K562 (cell line): ENCODE results near the gene MRPL38. TPM values are rescaled to one million over a fixed set of nuclear protein-coding genes. Genes with fewer than 3 reads are reported as not detected.

Experiments
- BDP1 ChIP-seq: IDR thresholded peaks from 3 replicates; pipeline ENCODE4 v1.6.1; 2011; ENCODE audit not compliant: insufficient read length, insufficient read depth
- BRD9 ChIP-seq: fragments of 450-650 bp; IDR thresholded peaks from 2 replicates; pipeline ENCODE4 v1.6.1; 2018; ENCODE audit warnings: low read depth; ENCODE audit not compliant: partially characterized antibody
- CREM ChIP-seq: IDR thresholded peaks from 2 replicates; pipeline ENCODE4 v1.6.1; 2014; ENCODE audit warnings: antibody characterized with exemption, low read depth
- FOXK2 ChIP-seq, 2 experiments: fragments of 450-650 bp; IDR thresholded peaks in 1 of 2; conservative IDR thresholded peaks in 1 of 2; 2 replicates each; pipeline ENCODE4 v1.6.1; 2016; ENCODE audit warnings: low read depth in 2 of 2, mild to moderate bottlenecking in 1 of 2
- GATAD2A ChIP-seq: fragments of 450-650 bp; IDR thresholded peaks from 2 replicates; pipeline ENCODE4 v1.6.1; 2017
- PCBP1 ChIP-seq: fragments of 200-400 bp; formaldehyde crosslinking; IDR thresholded peaks from 2 replicates; pipeline ENCODE4 v1.6.1; 2018; ENCODE audit warnings: mild to moderate bottlenecking, low read depth, low read length; ENCODE audit not compliant: poor library complexity, severe bottlenecking
- POLR2B ChIP-seq: fragments of 450-650 bp; IDR thresholded peaks from 2 replicates; pipeline ENCODE4 v1.6.1; 2018; ENCODE audit warnings: low read depth; ENCODE audit not compliant: partially characterized antibody
- SMAD1 ChIP-seq: fragments of 150-350 bp; IDR thresholded peaks from 2 replicates; pipeline ENCODE4 v1.6.1; 2014; ENCODE audit warnings: low read length, low read depth; ENCODE audit not compliant: partially characterized antibody
- SMAD4 ChIP-seq: fragments of 250-450 bp; sonication (Bioruptor Pico); conservative IDR thresholded peaks from 2 replicates; pipeline ENCODE4 v1.8.0; 2021; ENCODE audit warnings: inconsistent platforms, mild to moderate bottlenecking, moderate library complexity
- TAF1 ChIP-seq: IDR thresholded peaks from 2 replicates; pipeline ENCODE4 v1.6.1; 2011; ENCODE audit warnings: mild to moderate bottlenecking, low read length, moderate library complexity; ENCODE audit not compliant: insufficient read depth, control insufficient read depth, severe bottlenecking; ENCODE audit errors: extremely low read depth
- TBP ChIP-seq: optimal IDR thresholded peaks from 2 replicates; pipeline ENCODE3; 2011; ENCODE audit warnings: low read depth, low read length, improper control_type of control experiment
- ZFX ChIP-seq: sonication (generic); formaldehyde crosslinking; IDR thresholded peaks from 2 replicates; pipeline ENCODE4 v1.8.0; 2022; ENCODE audit warnings: mild to moderate bottlenecking, missing genetic modification reagents, moderate library complexity
- polyA plus RNA-seq, 8 experiments: library from polyadenylated mRNA; depleted of rRNA in 4 of 8; stranded (reverse) in 5 of 8; unstranded in 3 of 8; fragments of >200 nt; fragmentation: Nextera tagmentation in 2 of 8; fragmentation: Illumina TruSeq in 1 of 8; extraction: Ambion mirVana in 2 of 8; extraction: Trizol in 1 of 8; gene quantifications; 2 replicates each; pipeline versions ENCODE4 v1.2.1 to v1.2.3, GENCODE V29; 2011 to 2014; ENCODE audit warnings: inconsistent platforms in 1 of 8, missing spikeins in 1 of 8
- total RNA-seq, 7 experiments: library from RNA; depleted of rRNA in 6 of 7; stranded (reverse); fragments of >200 nt in 6 of 7; fragmentation: Illumina TruSeq in 2 of 7; extraction: Trizol in 2 of 7; gene quantifications; 2 replicates each; pipeline versions ENCODE4 v1.2.1 to v1.2.3, GENCODE V29; 2011 to 2021; ENCODE audit warnings: low replicate concordance in 1 of 7
- TF ChIP-seq, protein P1 (sequence below): fragments of 450-650 bp; IDR thresholded peaks from 2 replicates; pipeline ENCODE4 v1.6.1; 2014; ENCODE audit warnings: low read depth, mild to moderate bottlenecking, moderate library complexity, borderline replicate concordance
- TF ChIP-seq, protein P2 (sequence below): fragments of 450-650 bp; IDR thresholded peaks from 2 replicates; pipeline ENCODE4 v1.7.1; 2018; ENCODE audit warnings: mild to moderate bottlenecking, low read depth; ENCODE audit not compliant: partially characterized antibody
- TF ChIP-seq, protein P3 (sequence below): sonication (generic); formaldehyde crosslinking; IDR thresholded peaks from 2 replicates; pipeline ENCODE4 v1.8.1; 2023; ENCODE audit warnings: mild to moderate bottlenecking, missing genetic modification reagents
- TF ChIP-seq, protein P4 (sequence below): sonication (generic); formaldehyde crosslinking; IDR thresholded peaks from 2 replicates; pipeline ENCODE4 v1.8.1; 2023; ENCODE audit warnings: mild to moderate bottlenecking, missing genetic modification reagents
- TF ChIP-seq, protein P5 (sequence below): fragments of 250-450 bp; sonication (Bioruptor Pico); IDR thresholded peaks from 2 replicates; pipeline ENCODE4 v1.9.0; 2021; ENCODE audit warnings: mild to moderate bottlenecking
- TF ChIP-seq, protein P6 (sequence below): fragments of 250-450 bp; sonication (Bioruptor Pico); IDR thresholded peaks from 2 replicates; pipeline ENCODE4 v1.5.0; 2021

The MRPL38 gene
- total and polyA plus RNA-seq, 9 of the 15 experiments (the other 6 are each of a cell fraction or from before 2014, with no cell fraction given) = 4.5 to 154 (median 48.5) TPM

DNA sequence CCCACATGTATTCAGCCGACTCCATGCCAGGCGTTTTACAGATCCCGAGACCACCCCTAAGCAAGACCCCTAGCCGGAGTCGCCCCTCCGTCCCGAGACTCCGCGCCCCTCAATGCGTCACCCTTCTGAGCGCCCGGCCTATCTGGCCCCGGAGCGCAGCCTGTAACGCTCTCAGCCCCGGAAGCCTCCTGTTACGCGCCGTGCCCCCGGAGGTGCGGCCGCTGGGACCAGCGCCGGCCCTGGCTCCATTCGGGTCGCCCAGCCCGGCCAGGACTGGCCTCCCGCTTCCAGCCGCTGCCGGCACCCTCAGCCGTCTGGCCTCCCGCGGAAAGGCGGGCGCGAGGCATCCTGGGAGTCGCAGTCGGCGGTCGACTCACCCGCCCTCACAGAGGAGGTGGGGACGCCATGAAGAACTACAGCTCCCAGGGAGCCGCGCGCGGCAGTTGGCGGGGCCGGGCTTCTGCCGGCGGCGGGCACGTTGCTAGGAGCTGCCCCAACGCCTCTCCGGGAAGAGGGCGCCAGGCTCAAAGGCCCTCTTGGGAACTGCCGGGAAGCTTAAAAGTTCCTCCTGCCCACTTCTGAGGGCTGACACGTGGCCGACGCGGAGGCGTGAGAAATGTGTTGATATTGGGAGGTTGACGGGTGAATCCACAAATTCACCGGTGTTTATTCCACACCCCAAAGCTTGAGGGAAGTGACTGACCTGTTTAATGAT is 36.2 kb upstream of the MRPL38 start, which contains the start of gene FBF1 (continued):
- TF ChIP-seq, protein P1, sequence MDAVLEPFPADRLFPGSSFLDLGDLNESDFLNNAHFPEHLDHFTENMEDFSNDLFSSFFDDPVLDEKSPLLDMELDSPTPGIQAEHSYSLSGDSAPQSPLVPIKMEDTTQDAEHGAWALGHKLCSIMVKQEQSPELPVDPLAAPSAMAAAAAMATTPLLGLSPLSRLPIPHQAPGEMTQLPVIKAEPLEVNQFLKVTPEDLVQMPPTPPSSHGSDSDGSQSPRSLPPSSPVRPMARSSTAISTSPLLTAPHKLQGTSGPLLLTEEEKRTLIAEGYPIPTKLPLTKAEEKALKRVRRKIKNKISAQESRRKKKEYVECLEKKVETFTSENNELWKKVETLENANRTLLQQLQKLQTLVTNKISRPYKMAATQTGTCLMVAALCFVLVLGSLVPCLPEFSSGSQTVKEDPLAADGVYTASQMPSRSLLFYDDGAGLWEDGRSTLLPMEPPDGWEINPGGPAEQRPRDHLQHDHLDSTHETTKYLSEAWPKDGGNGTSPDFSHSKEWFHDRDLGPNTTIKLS = peak; percentile 84
- TF ChIP-seq POLR2B (peak; percentile 93), ZFX (CRISPR knock-in tag) (peak; percentile 99), GATAD2A (peak; percentile 76; the same call in 1 of the 2 replicates), FOXK2 (conservative IDR thresholded peaks at IDR 0.05 in 1 of 2, IDR thresholded peaks at IDR 0.05 in 1 of 2; ENCODE audit: low read depth in 2 of 2) (peak; percentile 43 to 47; a peak in 2 of 4 replicates), SMAD4 (CRISPR knock-in tag) (peak; percentile 86), SMAD1 (no peak), PCBP1 (no peak), TAF1 (peak; percentile 92), BDP1 (no peak), TBP (peak; percentile 93), BRD9 (no peak), CREM (peak; percentile 59)
- TF ChIP-seq, protein P2, sequence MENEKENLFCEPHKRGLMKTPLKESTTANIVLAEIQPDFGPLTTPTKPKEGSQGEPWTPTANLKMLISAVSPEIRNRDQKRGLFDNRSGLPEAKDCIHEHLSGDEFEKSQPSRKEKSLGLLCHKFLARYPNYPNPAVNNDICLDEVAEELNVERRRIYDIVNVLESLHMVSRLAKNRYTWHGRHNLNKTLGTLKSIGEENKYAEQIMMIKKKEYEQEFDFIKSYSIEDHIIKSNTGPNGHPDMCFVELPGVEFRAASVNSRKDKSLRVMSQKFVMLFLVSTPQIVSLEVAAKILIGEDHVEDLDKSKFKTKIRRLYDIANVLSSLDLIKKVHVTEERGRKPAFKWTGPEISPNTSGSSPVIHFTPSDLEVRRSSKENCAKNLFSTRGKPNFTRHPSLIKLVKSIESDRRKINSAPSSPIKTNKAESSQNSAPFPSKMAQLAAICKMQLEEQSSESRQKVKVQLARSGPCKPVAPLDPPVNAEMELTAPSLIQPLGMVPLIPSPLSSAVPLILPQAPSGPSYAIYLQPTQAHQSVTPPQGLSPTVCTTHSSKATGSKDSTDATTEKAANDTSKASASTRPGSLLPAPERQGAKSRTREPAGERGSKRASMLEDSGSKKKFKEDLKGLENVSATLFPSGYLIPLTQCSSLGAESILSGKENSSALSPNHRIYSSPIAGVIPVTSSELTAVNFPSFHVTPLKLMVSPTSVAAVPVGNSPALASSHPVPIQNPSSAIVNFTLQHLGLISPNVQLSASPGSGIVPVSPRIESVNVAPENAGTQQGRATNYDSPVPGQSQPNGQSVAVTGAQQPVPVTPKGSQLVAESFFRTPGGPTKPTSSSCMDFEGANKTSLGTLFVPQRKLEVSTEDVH = peak; percentile 72
- TF ChIP-seq, protein P3, sequence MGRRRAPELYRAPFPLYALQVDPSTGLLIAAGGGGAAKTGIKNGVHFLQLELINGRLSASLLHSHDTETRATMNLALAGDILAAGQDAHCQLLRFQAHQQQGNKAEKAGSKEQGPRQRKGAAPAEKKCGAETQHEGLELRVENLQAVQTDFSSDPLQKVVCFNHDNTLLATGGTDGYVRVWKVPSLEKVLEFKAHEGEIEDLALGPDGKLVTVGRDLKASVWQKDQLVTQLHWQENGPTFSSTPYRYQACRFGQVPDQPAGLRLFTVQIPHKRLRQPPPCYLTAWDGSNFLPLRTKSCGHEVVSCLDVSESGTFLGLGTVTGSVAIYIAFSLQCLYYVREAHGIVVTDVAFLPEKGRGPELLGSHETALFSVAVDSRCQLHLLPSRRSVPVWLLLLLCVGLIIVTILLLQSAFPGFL (CRISPR knock-in tag) = 0 out of 2 replicates have a peak, but pooled peaks have one; percentile 74
- TF ChIP-seq, protein P4, sequence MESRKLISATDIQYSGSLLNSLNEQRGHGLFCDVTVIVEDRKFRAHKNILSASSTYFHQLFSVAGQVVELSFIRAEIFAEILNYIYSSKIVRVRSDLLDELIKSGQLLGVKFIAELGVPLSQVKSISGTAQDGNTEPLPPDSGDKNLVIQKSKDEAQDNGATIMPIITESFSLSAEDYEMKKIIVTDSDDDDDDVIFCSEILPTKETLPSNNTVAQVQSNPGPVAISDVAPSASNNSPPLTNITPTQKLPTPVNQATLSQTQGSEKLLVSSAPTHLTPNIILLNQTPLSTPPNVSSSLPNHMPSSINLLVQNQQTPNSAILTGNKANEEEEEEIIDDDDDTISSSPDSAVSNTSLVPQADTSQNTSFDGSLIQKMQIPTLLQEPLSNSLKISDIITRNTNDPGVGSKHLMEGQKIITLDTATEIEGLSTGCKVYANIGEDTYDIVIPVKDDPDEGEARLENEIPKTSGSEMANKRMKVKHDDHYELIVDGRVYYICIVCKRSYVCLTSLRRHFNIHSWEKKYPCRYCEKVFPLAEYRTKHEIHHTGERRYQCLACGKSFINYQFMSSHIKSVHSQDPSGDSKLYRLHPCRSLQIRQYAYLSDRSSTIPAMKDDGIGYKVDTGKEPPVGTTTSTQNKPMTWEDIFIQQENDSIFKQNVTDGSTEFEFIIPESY (CRISPR knock-in tag) = 0 out of 2 replicates have a peak, but pooled peaks have one; percentile 11
- TF ChIP-seq, protein P5, sequence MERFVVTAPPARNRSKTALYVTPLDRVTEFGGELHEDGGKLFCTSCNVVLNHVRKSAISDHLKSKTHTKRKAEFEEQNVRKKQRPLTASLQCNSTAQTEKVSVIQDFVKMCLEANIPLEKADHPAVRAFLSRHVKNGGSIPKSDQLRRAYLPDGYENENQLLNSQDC (CRISPR knock-in tag) = no peak
- TF ChIP-seq, protein P6, sequence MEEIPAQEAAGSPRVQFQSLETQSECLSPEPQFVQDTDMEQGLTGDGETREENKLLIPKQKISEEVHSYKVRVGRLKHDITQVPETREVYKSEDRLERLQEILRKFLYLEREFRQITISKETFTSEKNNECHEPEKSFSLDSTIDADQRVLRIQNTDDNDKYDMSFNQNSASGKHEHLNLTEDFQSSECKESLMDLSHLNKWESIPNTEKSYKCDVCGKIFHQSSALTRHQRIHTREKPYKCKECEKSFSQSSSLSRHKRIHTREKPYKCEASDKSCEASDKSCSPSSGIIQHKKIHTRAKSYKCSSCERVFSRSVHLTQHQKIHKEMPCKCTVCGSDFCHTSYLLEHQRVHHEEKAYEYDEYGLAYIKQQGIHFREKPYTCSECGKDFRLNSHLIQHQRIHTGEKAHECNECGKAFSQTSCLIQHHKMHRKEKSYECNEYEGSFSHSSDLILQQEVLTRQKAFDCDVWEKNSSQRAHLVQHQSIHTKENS (CRISPR knock-in tag) = no peak
